Brain microvascular endothelial cell (primary cell): ENCODE data around the gene KRTAP1-3.
A peak's percentile ranks its signal among the peaks of the same experiment; 100 is the strongest.
"Not testable (repeated sequence)": the region's sequence is repeated elsewhere in the genome, so short reads cannot be mapped to it uniquely, and the experiment has no call there.

Experiments used
- DNase-seq: peaks from one replicate; pipeline ENCODE4 v3.0.0-alpha.2; 2020
- H3K27ac ChIP-seq: fragments of 250-450 bp; sonication (Bioruptor Pico); 2 replicates; pipeline ENCODE4 v1.5.1; 2020; ENCODE audit warnings: mild to moderate bottlenecking, moderate library complexity
- H3K27me3 ChIP-seq: fragments of 250-450 bp; sonication (Bioruptor Pico); replicated peaks from 2 replicates; pipeline ENCODE4 v1.5.1; 2020; ENCODE audit warnings: mild to moderate bottlenecking
- H3K36me3 ChIP-seq: fragments of 250-450 bp; sonication (Bioruptor Pico); replicated peaks from 2 replicates; pipeline ENCODE4 v1.5.1; 2020; ENCODE audit warnings: mild to moderate bottlenecking
- H3K4me3 ChIP-seq: 2 replicates; pipeline ENCODE4 v1.5.1; 2011; ENCODE audit warnings: low read depth, mild to moderate bottlenecking, control low read depth, low read length, moderate library complexity
- in situ Hi-C: cut with HindIII; loops from 2 replicates; pipeline ENCODE4 v1.10.0; 2017; ENCODE audit warnings: low sequenced_read_pairs, low pct_ligation_motif_present
- TF ChIP-seq, protein P1 (sequence below): IDR thresholded peaks from 2 replicates; pipeline ENCODE4 v1.5.1; 2011; ENCODE audit warnings: low read depth, mild to moderate bottlenecking, moderate library complexity, low read length, control low read depth, inconsistent platforms; ENCODE audit errors: missing control alignments

Gene KRTAP1-3

GRCh38 chr17:41061964-41062363 is 27.3 kb upstream of the KRTAP1-3 start:
- Histone ChIP-seq H3K36me3 (no peaks in the 10 kb centered on the region), H3K27me3 (no peaks in the 10 kb centered on the region), H3K4me3 (no peak overlapping the region), H3K27ac (peak overlapping the region; percentile 89)
- peak; percentile 75 for DNase-seq
- TF ChIP-seq, protein P1, sequence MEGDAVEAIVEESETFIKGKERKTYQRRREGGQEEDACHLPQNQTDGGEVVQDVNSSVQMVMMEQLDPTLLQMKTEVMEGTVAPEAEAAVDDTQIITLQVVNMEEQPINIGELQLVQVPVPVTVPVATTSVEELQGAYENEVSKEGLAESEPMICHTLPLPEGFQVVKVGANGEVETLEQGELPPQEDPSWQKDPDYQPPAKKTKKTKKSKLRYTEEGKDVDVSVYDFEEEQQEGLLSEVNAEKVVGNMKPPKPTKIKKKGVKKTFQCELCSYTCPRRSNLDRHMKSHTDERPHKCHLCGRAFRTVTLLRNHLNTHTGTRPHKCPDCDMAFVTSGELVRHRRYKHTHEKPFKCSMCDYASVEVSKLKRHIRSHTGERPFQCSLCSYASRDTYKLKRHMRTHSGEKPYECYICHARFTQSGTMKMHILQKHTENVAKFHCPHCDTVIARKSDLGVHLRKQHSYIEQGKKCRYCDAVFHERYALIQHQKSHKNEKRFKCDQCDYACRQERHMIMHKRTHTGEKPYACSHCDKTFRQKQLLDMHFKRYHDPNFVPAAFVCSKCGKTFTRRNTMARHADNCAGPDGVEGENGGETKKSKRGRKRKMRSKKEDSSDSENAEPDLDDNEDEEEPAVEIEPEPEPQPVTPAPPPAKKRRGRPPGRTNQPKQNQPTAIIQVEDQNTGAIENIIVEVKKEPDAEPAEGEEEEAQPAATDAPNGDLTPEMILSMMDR = no peak
- in situ Hi-C loops = no loop called here

- Histone ChIP-seq H3K36me3 (no peaks in the 10 kb centered on the region), H3K4me3 (no peak within 1 kb of the TSS), H3K27ac (peak within 1 kb of the TSS; percentile 89), H3K27me3 (no peaks in the 10 kb centered on the region)
- TF ChIP-seq, protein P1 = no peak
- peak; percentile 89 for DNase-seq
- in situ Hi-C loops = no loop called here
Measured at GRCh38 chr17:41060052-41060604, 25.5 kb upstream of the KRTAP1-3 start, which contains the start of gene KRTAP2-3. Gene KRTAP2-3, minus strand, starts transcription at chr17:41060114. Its CDS starts 64 bp downstream, at chr17:41060050.

DNA sequence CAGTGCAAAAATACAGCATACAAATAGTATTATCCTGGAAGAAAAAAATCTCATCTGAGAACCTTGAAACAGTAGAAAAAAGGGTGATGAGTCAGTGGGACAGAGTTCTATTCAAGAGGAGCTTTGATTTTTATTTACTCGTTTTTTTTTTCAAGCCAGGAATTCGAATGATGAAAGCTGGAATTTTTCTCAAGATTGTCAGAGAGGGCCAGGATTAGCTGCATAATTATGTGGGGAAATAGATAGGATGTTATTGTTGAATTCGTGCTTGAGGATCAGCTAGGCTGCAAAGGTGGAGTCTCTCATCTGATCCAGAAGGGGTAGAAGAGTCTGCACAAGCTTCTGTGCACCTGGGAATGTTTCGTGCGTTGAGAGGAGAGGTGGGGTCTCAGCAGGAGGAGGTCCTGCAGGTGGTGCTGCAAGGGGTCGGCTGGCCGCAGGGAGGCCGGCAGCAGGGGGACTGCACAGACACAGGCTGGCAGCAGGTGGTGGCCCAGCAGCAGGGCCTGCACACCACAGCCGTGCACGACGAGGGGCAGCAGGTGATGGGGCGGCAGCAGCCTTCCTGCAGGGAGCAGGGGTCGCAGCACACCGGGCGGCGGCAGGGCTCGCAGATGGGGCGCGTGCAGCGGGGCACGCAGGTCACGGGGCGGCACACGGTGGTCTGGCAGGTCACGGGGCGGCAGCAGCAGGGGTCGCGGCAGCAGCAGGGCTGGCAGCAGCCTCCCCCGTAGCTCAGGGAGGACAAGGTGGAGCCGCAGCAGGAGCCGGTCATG is 24.8 kb upstream of the KRTAP1-3 start:
- H3K4me3 ChIP-seq, in situ Hi-C loops: not testable (repeated sequence)

GRCh38 chr17:41058741-41059140 is 24.1 kb upstream of the KRTAP1-3 start:
- TF ChIP-seq, protein P1 = no peak
- Histone ChIP-seq H3K27ac (peak overlapping the region; percentile 71), H3K27me3 (no peaks in the 10 kb centered on the region), H3K4me3 (no peak overlapping the region), H3K36me3 (no peaks in the 10 kb centered on the region)
- in situ Hi-C loops = no loop called here
- no peak for DNase-seq

More for the DNA sequence above, 24.8 kb upstream of the KRTAP1-3 start:
- DNase-seq = peak; percentile 51
- not testable (repeated sequence) for H3K27me3 ChIP-seq, H3K36me3 ChIP-seq
- H3K27ac ChIP-seq = peak overlapping the region; percentile 89

DNA sequence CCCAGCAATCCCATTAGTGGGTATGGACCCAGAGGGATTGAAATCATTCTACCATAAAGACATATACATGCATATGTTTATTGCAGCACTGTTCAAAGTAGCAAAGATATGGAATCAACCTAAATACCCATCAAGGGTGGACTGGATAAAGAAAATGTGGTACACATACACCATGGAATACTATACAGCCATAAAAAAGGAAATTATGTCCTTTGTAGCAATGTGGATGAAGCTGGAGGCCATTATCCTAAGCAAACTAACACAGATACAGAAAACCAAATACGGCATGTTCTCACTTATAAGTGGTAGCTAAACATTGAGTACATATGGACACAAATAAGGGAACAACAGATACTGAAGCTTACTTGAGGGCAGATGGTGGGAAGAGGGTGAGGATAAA is 22.9 kb upstream of the KRTAP1-3 start:
- Histone ChIP-seq H3K4me3 (no peak overlapping the region), H3K27ac (no peak overlapping the region), H3K27me3 (no peaks in the 10 kb centered on the region), H3K36me3 (no peaks in the 10 kb centered on the region)
- TF ChIP-seq, protein P1 = no peak
- in situ Hi-C loops = no loop called here
- DNase-seq = no peak

GRCh38 chr17:41055130-41055529 is 20.5 kb upstream of the KRTAP1-3 start, which contains the start of gene KRTAP2-2:
Gene KRTAP2-2, minus strand, starts transcription at chr17:41055230. Its CDS starts 19 bp downstream, at chr17:41055211.
- DNase-seq, in situ Hi-C loops, H3K27ac ChIP-seq: not testable (repeated sequence)

GRCh38 chr17:41054556-41054955 is 19.9 kb upstream of the KRTAP1-3 start:
- DNase-seq, H3K36me3 ChIP-seq, H3K27me3 ChIP-seq, H3K4me3 ChIP-seq, H3K27ac ChIP-seq, in situ Hi-C loops: not testable (repeated sequence)

More at GRCh38 chr17:41055130-41055529, 20.5 kb upstream of the KRTAP1-3 start, which contains the start of gene KRTAP2-2:
- H3K27me3 ChIP-seq, H3K4me3 ChIP-seq, H3K36me3 ChIP-seq: not testable (repeated sequence)
